Measurements from ENCODE around the gene HIBCH.
"Not testable (repeated sequence)": the region's sequence is repeated elsewhere in the genome, so short reads cannot be mapped to it uniquely, and the experiment has no call there.

HIBCH gene

GRCh38 chr2:190343089-190343535 is 23.5 kb upstream of the HIBCH start:
- no peak for DNase-seq (ENCODE audit: low read depth)

- DNase-seq (ENCODE audit: low read depth), result no peak
Observed at GRCh38 chr2:190342611-190343010, 23.0 kb upstream of the HIBCH start.

- peak; percentile 34 for DNase-seq (ENCODE audit: low read depth)
Observed at GRCh38 chr2:190340369-190340768, 20.7 kb upstream of the HIBCH start.

- no peak for DNase-seq (ENCODE audit: low read depth)
Observed at GRCh38 chr2:190339394-190339793, 19.8 kb upstream of the HIBCH start.

- no peak for DNase-seq (ENCODE audit: low read depth)
Observed at GRCh38 chr2:190338453-190338852, 18.8 kb upstream of the HIBCH start.

GRCh38 chr2:190336420-190336819 is 16.8 kb upstream of the HIBCH start:
- no peak for DNase-seq (ENCODE audit: low read depth)

GRCh38 chr2:190335584-190335983 is 16.0 kb upstream of the HIBCH start:
- DNase-seq (ENCODE audit: low read depth), result not testable (repeated sequence)

GRCh38 chr2:190335225-190335559 is 15.6 kb upstream of the HIBCH start:
- DNase-seq (ENCODE audit: low read depth), result no peak

GRCh38 chr2:190334479-190335224 is 15.0 kb upstream of the HIBCH start:
- DNase-seq (ENCODE audit: low read depth), result no peak

GRCh38 chr2:190333928-190334327 is 14.3 kb upstream of the HIBCH start:
- no peak for DNase-seq (ENCODE audit: low read depth)

GRCh38 chr2:190333395-190333794 is 13.8 kb upstream of the HIBCH start:
- no peak for DNase-seq (ENCODE audit: low read depth)

- DNase-seq (ENCODE audit: low read depth), result peak; percentile 22
Observed at GRCh38 chr2:190328573-190329147, 9.0 kb upstream of the HIBCH start.

- no peak for DNase-seq (ENCODE audit: low read depth)
Observed at GRCh38 chr2:190327867-190328572, 8.4 kb upstream of the HIBCH start.

- DNase-seq (ENCODE audit: low read depth), result no peak
Observed at GRCh38 chr2:190325588-190325987, 6.0 kb upstream of the HIBCH start.

- DNase-seq (ENCODE audit: low read depth), result no peak
Observed at GRCh38 chr2:190323406-190323805, 3.8 kb upstream of the HIBCH start.

- DNase-seq (ENCODE audit: low read depth), result no peak
Observed at GRCh38 chr2:190320696-190321095, 1.1 kb upstream of the HIBCH start.

GRCh38 chr2:190318931-190319554 is 583 bp downstream of the HIBCH start:
- DNase-seq (ENCODE audit: low read depth), result peak; percentile 21

- no peak for DNase-seq (ENCODE audit: low read depth)
Observed at GRCh38 chr2:190318514-190318913, 1.1 kb downstream of the HIBCH start.

- DNase-seq (ENCODE audit: low read depth), result no peak
Observed at GRCh38 chr2:190315273-190315672, 4.4 kb downstream of the HIBCH start.

GRCh38 chr2:190313880-190314279 is 5.7 kb downstream of the HIBCH start:
- no peak for DNase-seq (ENCODE audit: low read depth)

GRCh38 chr2:190312635-190313025 is 7.0 kb downstream of the HIBCH start:
- not testable (repeated sequence) for DNase-seq (ENCODE audit: low read depth)

- no peak for DNase-seq (ENCODE audit: low read depth)
Observed at GRCh38 chr2:190311893-190312634, 7.6 kb downstream of the HIBCH start.
